ENCODE data around the gene MLLT6. TPM values are rescaled to one million over a fixed set of nuclear protein-coding genes. Genes with fewer than 3 reads are reported as not detected.
A peak's percentile ranks its signal among the peaks of the same experiment; 100 is the strongest.

Gene MLLT6
- total and polyA plus RNA-seq, 2 of the 13 experiments (the other 11 are each of a cell fraction or from before 2014, with no cell fraction given) = 50.7 to 69.5 TPM

DNA sequence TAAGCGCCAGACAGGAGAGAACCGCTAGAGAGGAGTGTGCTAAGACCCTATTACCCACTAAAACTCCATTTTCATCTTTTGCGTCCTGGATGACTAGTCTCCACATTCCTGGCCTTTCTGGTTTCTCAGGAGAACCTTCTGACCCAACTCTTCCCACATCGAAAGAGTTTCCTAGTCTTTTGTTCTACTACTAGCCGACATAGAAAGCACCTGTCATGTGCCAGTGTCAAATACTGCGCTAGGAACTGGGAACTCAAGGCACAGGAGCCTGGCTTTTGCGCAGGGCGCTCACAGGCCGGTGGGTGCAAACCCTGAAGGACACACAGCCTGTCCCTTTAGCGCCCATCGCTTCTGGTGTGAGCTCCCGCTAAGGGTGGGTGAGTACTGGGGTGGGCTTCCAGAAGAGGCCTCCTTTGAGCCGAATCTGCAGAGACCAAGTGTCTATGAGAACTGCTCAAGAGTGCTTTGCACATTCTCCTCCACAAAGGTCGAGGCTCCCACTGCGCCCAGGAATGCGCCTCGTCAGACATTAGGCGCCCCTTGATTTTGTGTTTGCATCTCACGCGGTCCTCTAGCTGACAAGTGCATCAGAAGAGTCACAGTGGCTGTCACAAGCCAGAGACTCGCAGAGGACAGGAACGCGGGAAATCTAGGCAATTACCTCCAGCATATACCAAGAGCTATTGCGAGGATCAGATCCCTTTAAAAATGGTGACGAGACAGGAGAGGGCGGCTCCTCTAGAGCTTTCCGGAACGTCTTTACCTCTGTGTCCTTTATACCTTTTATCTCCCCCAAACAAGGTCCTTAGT is 45.4 kb downstream of the MLLT6 start (continued):
- TF ChIP-seq, protein P1, sequence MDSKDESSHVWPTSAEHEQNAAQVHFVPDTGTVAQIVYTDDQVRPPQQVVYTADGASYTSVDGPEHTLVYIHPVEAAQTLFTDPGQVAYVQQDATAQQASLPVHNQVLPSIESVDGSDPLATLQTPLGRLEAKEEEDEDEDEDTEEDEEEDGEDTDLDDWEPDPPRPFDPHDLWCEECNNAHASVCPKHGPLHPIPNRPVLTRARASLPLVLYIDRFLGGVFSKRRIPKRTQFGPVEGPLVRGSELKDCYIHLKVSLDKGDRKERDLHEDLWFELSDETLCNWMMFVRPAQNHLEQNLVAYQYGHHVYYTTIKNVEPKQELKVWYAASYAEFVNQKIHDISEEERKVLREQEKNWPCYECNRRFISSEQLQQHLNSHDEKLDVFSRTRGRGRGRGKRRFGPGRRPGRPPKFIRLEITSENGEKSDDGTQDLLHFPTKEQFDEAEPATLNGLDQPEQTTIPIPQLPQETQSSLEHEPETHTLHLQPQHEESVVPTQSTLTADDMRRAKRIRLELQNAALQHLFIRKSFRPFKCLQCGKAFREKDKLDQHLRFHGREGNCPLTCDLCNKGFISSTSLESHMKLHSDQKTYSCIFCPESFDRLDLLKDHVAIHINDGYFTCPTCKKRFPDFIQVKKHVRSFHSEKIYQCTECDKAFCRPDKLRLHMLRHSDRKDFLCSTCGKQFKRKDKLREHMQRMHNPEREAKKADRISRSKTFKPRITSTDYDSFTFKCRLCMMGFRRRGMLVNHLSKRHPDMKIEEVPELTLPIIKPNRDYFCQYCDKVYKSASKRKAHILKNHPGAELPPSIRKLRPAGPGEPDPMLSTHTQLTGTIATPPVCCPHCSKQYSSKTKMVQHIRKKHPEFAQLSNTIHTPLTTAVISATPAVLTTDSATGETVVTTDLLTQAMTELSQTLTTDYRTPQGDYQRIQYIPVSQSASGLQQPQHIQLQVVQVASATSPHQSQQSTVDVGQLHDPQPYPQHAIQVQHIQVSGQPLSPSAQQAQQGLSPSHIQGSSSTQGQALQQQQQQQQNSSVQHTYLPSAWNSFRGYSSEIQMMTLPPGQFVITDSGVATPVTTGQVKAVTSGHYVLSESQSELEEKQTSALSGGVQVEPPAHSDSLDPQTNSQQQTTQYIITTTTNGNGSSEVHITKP (CRISPR knock-in tag; IDR thresholded peaks at IDR 0.05; ENCODE audit: low read depth) = 0 out of 2 replicates have a peak, but pooled peaks have one; percentile 42
- TF ChIP-seq KDM5A (IDR thresholded peaks at IDR 0.05; ENCODE audit: borderline replicate concordance, low read length) = 0 out of 2 replicates have a peak, but pooled peaks have one; percentile 1
- TF ChIP-seq SALL1 (CRISPR knock-in tag; IDR thresholded peaks at IDR 0.05) = peak; percentile 50; the same call in 1 of the 2 replicates
- 0 out of 2 replicates have a peak, but pooled peaks have one; percentile 31 for TF ChIP-seq SP2 (CRISPR knock-in tag; IDR thresholded peaks at IDR 0.05)
- TF ChIP-seq ZNF768 (CRISPR knock-in tag; IDR thresholded peaks at IDR 0.05) = peak; percentile 63; the same call in 1 of the 2 replicates
- 0 out of 2 replicates have a peak, but pooled peaks have one; percentile 2 for TF ChIP-seq ZBTB42 (CRISPR knock-in tag; IDR thresholded peaks at IDR 0.05)
- 0 out of 2 replicates have a peak, but pooled peaks have one; percentile 40 for TF ChIP-seq ZNF280D (CRISPR knock-in tag; IDR thresholded peaks at IDR 0.05)
- TF ChIP-seq USF2 (IDR thresholded peaks at IDR 0.05; ENCODE audit: low read depth, low read length) = no peak
- no peak for TF ChIP-seq USF2 (CRISPR knock-in tag; IDR thresholded peaks at IDR 0.05; ENCODE audit: borderline replicate concordance)
- TF ChIP-seq PHF21A (CRISPR knock-in tag; IDR thresholded peaks at IDR 0.05) = no peak
- no peak for TF ChIP-seq MATR3 (CRISPR knock-in tag; IDR thresholded peaks at IDR 0.05)
- TF ChIP-seq ZC3H4 (CRISPR knock-in tag; IDR thresholded peaks at IDR 0.05; ENCODE audit: borderline replicate concordance) = peak; percentile 58; the same call in 1 of the 2 replicates
- no peak for TF ChIP-seq NFE2 (CRISPR knock-in tag; IDR thresholded peaks at IDR 0.05)
- 0 out of 2 replicates have a peak, but pooled peaks have one; percentile 26 for TF ChIP-seq ZNF331 (CRISPR knock-in tag; IDR thresholded peaks at IDR 0.05)

All from HepG2 (cell line).